H4 (cell line): ENCODE data around the gene KIF23. TPM values are rescaled to one million over a fixed set of nuclear protein-coding genes. Genes with fewer than 3 reads are reported as not detected.

Experiments
- DNase-seq: peaks from one replicate; pipeline ENCODE4 v3.0.0-alpha.2; 2015; ENCODE audit warnings: low spot score
- total RNA-seq: library from RNA; depleted of rRNA; stranded (reverse); fragments of >200 nt; shearing (Covaris generic); gene quantifications from 2 replicates; pipeline ENCODE4 v1.2.3, GENCODE V29; 2014; rRNA removed

The KIF23 gene
- total RNA-seq, 1 experiment from 2014 or later: 67.5 TPM

GRCh38 chr15:69491038-69491505 is 76.9 kb downstream of the KIF23 start:
- DNase-seq: no peak

GRCh38 chr15:69493406-69493805 is 79.3 kb downstream of the KIF23 start:
- DNase-seq: no peak

GRCh38 chr15:69496001-69496400 is 81.9 kb downstream of the KIF23 start:
- no peak for DNase-seq

- no peak for DNase-seq
These were observed 82.9 kb downstream of the KIF23 start for GRCh38 chr15:69497076-69497475.

- DNase-seq: no peak
These were observed 83.5 kb downstream of the KIF23 start for GRCh38 chr15:69497667-69498066.

Other genes starting within 250 kb of the KIF23 start
- 2.3 and 5.7 TPM in 2 replicates for gene PAQR5, start 115.4 kb upstream of the KIF23 start, total RNA-seq
- gene RPLP1, start 38.5 kb downstream of the KIF23 start, total RNA-seq: 93.2 and 187 TPM in 2 replicates